AG04449 (cell line): Measurements from ENCODE around the gene KRT4.

ENCODE experiments used
- CTCF ChIA-PET: fragments of 350-600 bp; formaldehyde crosslinking; extraction: SDS; loops from one replicate; lab custom pipeline; 2021; ENCODE audit warnings: antibody characterized with exemption; lab: Yijun Ruan, JAX
- POLR2A ChIA-PET: fragments of 400-600, 350-600 bp; formaldehyde crosslinking; extraction: SDS; loops from one replicate; lab custom pipeline; 2020; ENCODE audit warnings: antibody characterized with exemption, inconsistent platforms; lab: Yijun Ruan, JAX
- DNase-seq: peaks from one replicate; pipeline ENCODE4 v3.0.0-alpha.2; 2010; ENCODE audit warnings: low read depth, low spot score
- H3K4me3 ChIP-seq: 2 replicates; pipeline ENCODE4 v1.5.1; 2011; ENCODE audit warnings: low read depth, mild to moderate bottlenecking, control low read depth, low read length
- TF ChIP-seq, protein P1 (sequence below): IDR thresholded peaks from one replicate; pipeline ENCODE4 v1.5.1; 2011; ENCODE audit warnings: mild to moderate bottlenecking, moderate library complexity, low read length, control low read depth, inconsistent platforms; ENCODE audit not compliant: insufficient read depth; ENCODE audit errors: missing control alignments

The KRT4 gene

DNA sequence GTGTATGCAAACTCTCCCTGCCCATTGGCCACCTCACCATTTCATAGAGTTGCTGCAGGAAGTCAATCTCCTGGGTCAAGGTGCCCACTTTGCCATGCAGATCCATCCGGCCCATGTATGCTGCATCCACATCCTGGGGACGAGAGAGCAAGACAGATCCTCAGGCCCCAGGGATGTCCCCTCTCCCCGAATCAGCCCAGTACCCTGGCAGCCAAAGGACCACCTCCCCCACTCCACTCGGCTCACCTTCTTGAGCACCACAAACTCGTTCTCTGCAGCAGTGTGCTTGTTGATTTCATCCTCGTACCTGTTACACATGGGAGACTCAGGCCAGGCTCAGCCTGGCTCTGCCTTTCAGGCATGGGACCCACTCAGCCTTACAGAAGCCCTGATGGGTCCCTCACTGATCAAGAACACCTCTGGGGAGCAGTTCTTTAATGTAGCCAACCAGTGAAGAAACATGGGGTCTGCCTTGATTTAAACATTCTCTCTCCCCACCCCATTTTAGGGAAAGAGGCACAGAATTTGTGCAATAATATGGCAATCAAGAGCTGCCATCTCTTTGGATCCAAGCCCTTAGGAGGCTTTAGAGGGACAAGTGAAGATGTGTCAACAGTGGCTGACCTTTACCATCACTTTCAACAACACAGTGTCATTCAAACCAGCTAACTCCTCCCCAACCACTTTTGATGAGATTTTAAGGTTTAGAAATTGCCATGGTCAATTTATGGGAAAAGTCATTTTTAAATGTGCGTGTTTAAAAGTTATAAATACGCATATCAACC, 16.3 kb upstream of the KRT4 start:
- no peak for DNase-seq
- ChIA-PET CTCF (interaction anchor here (0.8 kb wide), 1 partner anchor 10 kb away, joined by 3 read pairs; no protein-coding TSS in a partner anchor), POLR2A (no interaction called here)
- TF ChIP-seq, protein P1, sequence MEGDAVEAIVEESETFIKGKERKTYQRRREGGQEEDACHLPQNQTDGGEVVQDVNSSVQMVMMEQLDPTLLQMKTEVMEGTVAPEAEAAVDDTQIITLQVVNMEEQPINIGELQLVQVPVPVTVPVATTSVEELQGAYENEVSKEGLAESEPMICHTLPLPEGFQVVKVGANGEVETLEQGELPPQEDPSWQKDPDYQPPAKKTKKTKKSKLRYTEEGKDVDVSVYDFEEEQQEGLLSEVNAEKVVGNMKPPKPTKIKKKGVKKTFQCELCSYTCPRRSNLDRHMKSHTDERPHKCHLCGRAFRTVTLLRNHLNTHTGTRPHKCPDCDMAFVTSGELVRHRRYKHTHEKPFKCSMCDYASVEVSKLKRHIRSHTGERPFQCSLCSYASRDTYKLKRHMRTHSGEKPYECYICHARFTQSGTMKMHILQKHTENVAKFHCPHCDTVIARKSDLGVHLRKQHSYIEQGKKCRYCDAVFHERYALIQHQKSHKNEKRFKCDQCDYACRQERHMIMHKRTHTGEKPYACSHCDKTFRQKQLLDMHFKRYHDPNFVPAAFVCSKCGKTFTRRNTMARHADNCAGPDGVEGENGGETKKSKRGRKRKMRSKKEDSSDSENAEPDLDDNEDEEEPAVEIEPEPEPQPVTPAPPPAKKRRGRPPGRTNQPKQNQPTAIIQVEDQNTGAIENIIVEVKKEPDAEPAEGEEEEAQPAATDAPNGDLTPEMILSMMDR: no peak
- H3K4me3 ChIP-seq: no peak overlapping the region

GRCh38 chr12:52828591-52829021, 14.7 kb upstream of the KRT4 start:
- ChIA-PET POLR2A (no interaction called here), CTCF (no interaction called here)
- DNase-seq: no peak
- TF ChIP-seq, protein P1: no peak
- no peak overlapping the region for H3K4me3 ChIP-seq

DNA sequence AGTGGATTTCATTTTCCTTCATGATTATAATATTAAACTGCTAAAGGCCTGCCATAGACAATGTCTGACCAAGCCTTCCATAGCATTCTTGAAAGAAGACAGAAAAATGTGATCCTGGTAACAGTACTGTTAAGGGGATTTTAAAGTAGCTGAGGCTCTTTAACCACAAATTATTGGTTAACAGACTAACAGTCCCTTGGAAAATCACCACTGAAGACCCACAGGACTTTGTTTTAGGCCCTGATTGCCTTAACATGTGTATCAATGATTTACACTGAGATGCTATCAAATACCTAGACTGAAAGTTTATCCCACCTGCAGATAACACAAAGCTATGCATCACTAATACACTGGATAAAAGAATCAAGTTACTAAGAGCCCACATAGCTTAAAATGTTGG, 14.2 kb upstream of the KRT4 start:
- H3K4me3 ChIP-seq: no peak overlapping the region
- TF ChIP-seq, protein P1: no peak
- POLR2A ChIA-PET: no interaction called here
- CTCF ChIA-PET: no interaction called here
- no peak for DNase-seq

DNA sequence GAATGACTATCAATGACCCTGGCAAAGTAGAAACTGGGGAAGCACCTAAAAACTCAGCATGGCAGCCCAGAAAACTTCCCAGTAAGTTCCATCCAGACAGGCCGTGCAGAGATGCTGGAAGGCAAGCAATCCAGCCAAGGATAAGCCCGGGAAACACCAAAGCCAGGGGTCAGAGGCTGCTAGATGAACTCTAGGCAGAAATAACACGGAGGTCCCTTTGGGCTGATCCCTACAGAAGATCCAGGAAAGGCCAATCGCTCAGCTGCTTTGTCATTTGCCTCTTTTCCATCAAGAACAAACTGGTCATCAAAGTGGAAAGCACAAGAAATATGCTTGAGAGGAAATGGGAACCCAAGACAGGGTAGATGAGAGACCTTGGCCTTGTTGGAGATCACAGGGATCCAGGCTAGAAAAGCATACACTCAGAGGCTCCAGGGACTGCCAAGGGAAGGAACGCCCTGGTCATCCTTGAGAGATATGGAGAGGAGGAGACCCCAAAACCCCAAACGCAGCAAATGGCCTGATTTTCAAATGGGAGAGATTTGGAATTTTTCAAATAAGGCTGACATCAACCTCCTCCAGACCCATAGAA, 13.7 kb upstream of the KRT4 start:
- ChIA-PET POLR2A (no interaction called here), CTCF (interaction anchor here (1.0 kb wide), 1 partner anchor 9 kb away, joined by 3 read pairs; no protein-coding TSS in a partner anchor)
- TF ChIP-seq, protein P1: no peak

DNA sequence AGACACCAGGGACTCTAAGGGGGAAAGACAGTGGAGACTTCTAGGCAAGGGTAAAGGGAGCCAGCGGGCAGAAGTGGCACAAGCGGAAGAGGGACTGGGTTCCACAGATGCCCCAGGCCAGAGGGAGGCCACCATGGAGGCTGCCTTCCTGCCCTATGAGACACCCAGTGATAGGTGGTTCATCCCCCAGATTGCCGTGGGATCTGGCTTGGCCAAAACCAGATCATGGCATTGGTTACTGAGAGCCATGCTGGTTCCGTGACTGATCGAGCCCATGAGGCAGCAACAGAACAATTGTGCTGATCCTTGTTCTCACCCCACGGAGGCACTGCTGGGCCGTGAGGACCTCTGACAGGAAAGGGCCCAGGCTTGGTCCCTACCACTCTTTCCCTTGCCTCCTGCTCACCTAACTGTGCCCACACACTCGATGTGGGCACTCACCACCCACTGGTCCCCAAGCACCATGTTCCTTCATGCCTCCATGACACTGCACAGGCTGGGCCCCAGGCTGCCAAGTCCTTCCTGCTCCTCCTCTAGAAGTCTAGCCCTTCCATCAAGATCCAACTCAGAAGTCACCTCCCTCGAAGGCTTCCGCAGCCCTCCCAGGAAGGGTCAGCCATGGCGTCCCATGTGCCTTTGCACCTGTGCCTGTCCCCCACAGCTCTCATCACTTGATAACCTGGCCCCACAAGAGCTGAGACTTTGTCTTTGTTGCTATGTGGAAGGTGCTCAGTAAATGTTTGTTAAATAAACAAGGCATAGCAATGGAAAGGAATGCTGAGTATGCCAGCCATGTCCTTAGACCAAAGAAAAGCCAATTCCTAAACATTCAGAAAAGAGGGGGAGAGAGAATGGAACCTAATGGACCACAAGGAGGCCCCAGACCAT, 12.9 kb upstream of the KRT4 start:
- DNase-seq: no peak
- CTCF ChIA-PET: interaction anchor here (1.0 kb wide), 1 partner anchor 10 kb away, joined by 3 read pairs; no protein-coding TSS in a partner anchor
- POLR2A ChIA-PET: no interaction called here
- no peak overlapping the region for H3K4me3 ChIP-seq
- TF ChIP-seq, protein P1: no peak

More for the DNA sequence above, 13.7 kb upstream of the KRT4 start:
- H3K4me3 ChIP-seq: no peak overlapping the region
- DNase-seq: no peak

DNA sequence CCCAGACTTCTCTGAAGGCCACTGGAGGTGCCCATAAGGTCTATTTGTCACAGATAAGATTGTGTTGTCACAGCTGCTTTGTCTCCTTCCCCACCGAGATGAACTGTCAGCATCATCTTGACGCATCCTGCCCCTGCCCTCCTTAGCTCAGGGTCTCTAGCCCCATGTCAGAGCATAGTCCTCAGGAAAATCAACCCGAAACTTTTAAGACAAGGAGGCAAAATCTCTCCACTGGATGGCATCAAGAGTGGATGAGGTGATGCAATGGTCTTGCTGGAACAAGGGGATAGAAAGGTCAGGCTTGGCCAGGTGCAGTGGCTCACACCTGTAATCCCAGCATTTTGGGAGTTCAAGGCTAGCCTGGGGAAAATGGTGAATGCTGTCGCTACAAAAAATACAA, 12.0 kb upstream of the KRT4 start:
- TF ChIP-seq, protein P1: no peak
- ChIA-PET POLR2A (no interaction called here), CTCF (interaction anchor here (1.2 kb wide), 1 partner anchor 45 kb away, joined by 3 read pairs; no protein-coding TSS in a partner anchor)
- H3K4me3 ChIP-seq: no peak overlapping the region
- DNase-seq: no peak
